OCI-LY7 (cell line): ENCODE data around the gene CDCA7L. TPM values are rescaled to one million over a fixed set of nuclear protein-coding genes. Genes with fewer than 3 reads are reported as not detected.
A peak's percentile ranks its signal among the peaks of the same experiment; 100 is the strongest.

Experiments used
- BruUV-seq: library from RNA; stranded (reverse); fragments of 400-500 nt; replicated peaks from 2 replicates; lab custom pipeline; 2021; lab: Mats Ljungman, UMichigan
- CTCF ChIA-PET: fragments of 300-600 bp; sonication (Branson Sonifier 250); formaldehyde crosslinking; loops from one replicate; lab custom pipeline; 2022; ENCODE audit warnings: antibody characterized with exemption; ENCODE audit not compliant: unreplicated experiment; lab: Charles Lee
- POLR2A ChIA-PET: fragments of 300-600 bp; sonication (Branson Sonifier 250); formaldehyde crosslinking; loops from one replicate; lab custom pipeline; 2022; ENCODE audit warnings: antibody characterized with exemption; lab: Charles Lee
- DNase-seq: peaks from one replicate; pipeline ENCODE4 v3.0.0-alpha.2; 2015; ENCODE audit warnings: low spot score
- H2AFZ ChIP-seq: fragments of 200-600 bp; sonication (generic), shearing (Covaris generic); 2 replicates; pipeline ENCODE4 v1.6.1; 2014; ENCODE audit warnings: mild to moderate bottlenecking, antibody characterized with exemption, low read length, moderate library complexity
- H3K27ac ChIP-seq: fragments of 200-600 bp; sonication (generic); 2 replicates; pipeline ENCODE4 v1.5.1; 2014; ENCODE audit warnings: mixed run types, low read depth, mild to moderate bottlenecking, moderate library complexity, low read length, inconsistent platforms; ENCODE audit not compliant: poor library complexity, severe bottlenecking
- H3K36me3 ChIP-seq: fragments of 200-600 bp; sonication (generic); 2 replicates; pipeline ENCODE4 v1.6.1; 2014; ENCODE audit warnings: mild to moderate bottlenecking, antibody characterized with exemption, low read length, moderate library complexity, mixed read lengths; ENCODE audit not compliant: insufficient read depth
- H3K4me1 ChIP-seq: fragments of 200-600 bp; sonication (generic); 2 replicates; pipeline ENCODE4 v1.5.1; 2014; ENCODE audit warnings: mild to moderate bottlenecking, low read length; ENCODE audit not compliant: insufficient read depth, poor library complexity, severe bottlenecking
- H3K4me2 ChIP-seq: fragments of 200-600 bp; sonication (generic); 2 replicates; pipeline ENCODE4 v1.6.1; 2014; ENCODE audit warnings: mild to moderate bottlenecking, low read length
- H3K4me3 ChIP-seq: fragments of 200-600 bp; sonication (generic); 2 replicates; pipeline ENCODE4 v1.5.1; 2014; ENCODE audit warnings: mild to moderate bottlenecking, low read depth, low read length; ENCODE audit not compliant: poor library complexity, severe bottlenecking
- H3K79me2 ChIP-seq: fragments of 200-600 bp; sonication (generic); 2 replicates; pipeline ENCODE4 v1.6.1; 2016; ENCODE audit warnings: low read depth, mild to moderate bottlenecking, low read length, moderate library complexity, mixed read lengths; ENCODE audit not compliant: insufficient read depth
- H3K9me2 ChIP-seq: fragments of 200-600 bp; sonication (generic); 2 replicates; pipeline ENCODE4 v1.6.1; 2016; ENCODE audit warnings: mild to moderate bottlenecking, low read length, mixed read lengths; ENCODE audit not compliant: insufficient read depth
- H3K9me3 ChIP-seq: fragments of 200-600 bp; sonication (generic); 2 replicates; pipeline ENCODE4 v1.6.1; 2014; ENCODE audit warnings: mild to moderate bottlenecking, mixed run types, low read length, mixed read lengths
- H4K20me1 ChIP-seq: fragments of 200-600 bp; sonication (generic); 2 replicates; pipeline ENCODE4 v1.6.1; 2014; ENCODE audit warnings: mild to moderate bottlenecking, antibody characterized with exemption, low read length, moderate library complexity, mixed read lengths; ENCODE audit not compliant: insufficient read depth
- EZH2phosphoT487 ChIP-seq: fragments of 200-600 bp; sonication (generic); IDR thresholded peaks from 2 replicates; pipeline ENCODE4 v1.6.1; 2018; ENCODE audit warnings: low read depth, borderline replicate concordance, mild to moderate bottlenecking, mixed run types, antibody characterized with exemption, low read length, moderate library complexity, mixed read lengths
- intact Hi-C: fragments of 100-400 bp; cut with micrococcal nuclease; formaldehyde crosslinking; loops from one replicate; pipeline ENCODE4 v1.10.0; 2022; ENCODE audit not compliant: unreplicated experiment
- total RNA-seq, 2 experiments: library from RNA; depleted of rRNA in 1 of 2; stranded (reverse); fragments of >200 nt in 1 of 2; shearing (Covaris generic) in 1 of 2; gene quantifications; 2 replicates each; pipeline ENCODE4 v1.2.3, GENCODE V29; 2014 to 2022
- TF ChIP-seq, protein P1 (sequence below): fragments of 200-600 bp; sonication (generic); conservative IDR thresholded peaks from 2 replicates; pipeline ENCODE4 v1.5.1; 2014; ENCODE audit warnings: mild to moderate bottlenecking, antibody characterized with exemption, low read length, moderate library complexity, mixed read lengths

Gene CDCA7L
- total RNA-seq, 2 experiments from 2014 or later, result 155 to 173 TPM

DNA sequence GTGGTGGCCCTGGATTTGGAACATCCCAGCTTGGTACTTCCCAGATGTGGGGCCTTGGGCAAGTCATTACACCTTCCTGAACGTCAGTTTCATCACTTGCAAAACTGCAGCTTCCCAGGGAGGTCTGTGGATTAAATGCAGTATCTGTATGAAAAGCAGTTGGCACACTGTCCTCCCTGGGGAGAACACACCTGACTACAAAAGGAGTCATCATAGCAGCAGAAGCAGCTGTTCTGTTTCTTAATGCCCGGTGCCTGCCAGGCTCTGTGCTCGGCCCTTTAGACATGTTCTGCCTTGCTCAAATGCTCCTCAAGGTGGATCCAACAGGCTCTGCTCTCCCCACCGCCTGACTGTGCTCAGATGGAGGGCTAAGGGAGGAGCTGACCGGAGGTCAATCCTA is 31.0 kb downstream of the CDCA7L start:
- TF ChIP-seq, protein P1, sequence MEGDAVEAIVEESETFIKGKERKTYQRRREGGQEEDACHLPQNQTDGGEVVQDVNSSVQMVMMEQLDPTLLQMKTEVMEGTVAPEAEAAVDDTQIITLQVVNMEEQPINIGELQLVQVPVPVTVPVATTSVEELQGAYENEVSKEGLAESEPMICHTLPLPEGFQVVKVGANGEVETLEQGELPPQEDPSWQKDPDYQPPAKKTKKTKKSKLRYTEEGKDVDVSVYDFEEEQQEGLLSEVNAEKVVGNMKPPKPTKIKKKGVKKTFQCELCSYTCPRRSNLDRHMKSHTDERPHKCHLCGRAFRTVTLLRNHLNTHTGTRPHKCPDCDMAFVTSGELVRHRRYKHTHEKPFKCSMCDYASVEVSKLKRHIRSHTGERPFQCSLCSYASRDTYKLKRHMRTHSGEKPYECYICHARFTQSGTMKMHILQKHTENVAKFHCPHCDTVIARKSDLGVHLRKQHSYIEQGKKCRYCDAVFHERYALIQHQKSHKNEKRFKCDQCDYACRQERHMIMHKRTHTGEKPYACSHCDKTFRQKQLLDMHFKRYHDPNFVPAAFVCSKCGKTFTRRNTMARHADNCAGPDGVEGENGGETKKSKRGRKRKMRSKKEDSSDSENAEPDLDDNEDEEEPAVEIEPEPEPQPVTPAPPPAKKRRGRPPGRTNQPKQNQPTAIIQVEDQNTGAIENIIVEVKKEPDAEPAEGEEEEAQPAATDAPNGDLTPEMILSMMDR, result no peak
- TF ChIP-seq EZH2phosphoT487, result no peak
- Histone ChIP-seq H3K9me2 (no peaks in the 10 kb centered on the region), H3K36me3 (peaks cover 86% of the 10 kb centered on the region), H3K4me2 (peak overlapping the region; percentile 21), H3K4me1 (peaks cover 47% of the 10 kb centered on the region), H4K20me1 (peaks cover 14% of the 10 kb centered on the region; the same call in 1 of the 2 replicates), H3K27ac (peak overlapping the region; percentile 55), H2AFZ (no peak overlapping the region), H3K4me3 (no peak overlapping the region), H3K9me3 (no peaks in the 10 kb centered on the region), H3K79me2 (peaks cover 55% of the 10 kb centered on the region)
- ChIA-PET POLR2A (interaction anchor here (0.6 to 2.9 kb wide), 4 partner anchors 9 to 59 kb away, joined by 3 to 13 read pairs (median 4); no protein-coding TSS in a partner anchor), CTCF (no interaction called here)
- DNase-seq, result peak; percentile 66
- intact Hi-C loops, result no loop called here
- no TSS peak for BruUV-seq

DNA sequence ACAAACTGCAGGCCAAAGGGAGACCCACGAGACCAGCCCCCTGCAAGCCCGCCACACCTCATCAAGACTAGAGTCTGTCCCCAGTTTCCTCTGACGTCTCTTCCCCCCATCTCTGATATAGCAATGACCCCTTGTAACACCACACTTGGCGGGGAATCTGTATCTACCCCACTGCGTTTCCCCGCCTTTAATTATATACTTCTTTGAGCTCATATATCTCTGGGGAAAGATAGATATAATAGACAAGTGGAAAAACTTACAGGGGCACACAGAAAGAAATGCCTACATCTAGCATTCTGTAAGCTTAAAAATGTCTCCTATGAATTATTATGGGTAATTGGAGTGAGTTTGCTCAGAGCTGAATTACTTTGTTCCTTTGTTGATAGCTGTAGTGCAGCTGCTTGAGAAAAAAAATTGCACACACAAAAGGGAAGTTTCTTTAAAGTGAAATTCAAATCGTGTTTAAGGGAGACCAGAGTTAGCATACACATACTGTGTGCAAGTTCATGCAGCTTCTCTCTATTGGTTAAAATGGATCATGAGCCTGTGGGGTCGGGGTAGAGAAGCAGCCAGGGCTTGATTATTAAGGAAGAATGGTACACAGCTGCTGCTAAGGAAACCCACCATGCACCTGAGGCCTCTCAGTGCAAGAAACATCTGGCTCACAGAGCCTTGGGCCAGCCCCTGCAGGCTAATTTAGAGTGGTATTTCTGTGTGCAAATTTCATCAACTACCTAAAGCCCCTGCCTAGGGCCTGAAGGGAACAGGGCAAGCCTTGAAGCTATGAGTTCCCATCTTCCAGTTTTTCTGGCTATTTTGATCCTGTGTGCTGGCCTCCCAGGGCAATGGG is 32.5 kb downstream of the CDCA7L start:
- no peak overlapping the region for H3K4me3 ChIP-seq
- peak; percentile 41 for DNase-seq
- peak overlapping the region; percentile 21 for H3K4me2 ChIP-seq
- peak overlapping the region; percentile 55 for H3K27ac ChIP-seq
- ChIA-PET CTCF (no interaction called here), POLR2A (interaction anchor here (0.6 to 2.9 kb wide), 9 partner anchors 9 to 528 kb away, joined by 3 to 13 read pairs (median 4); no protein-coding TSS in a partner anchor)
- H3K36me3 ChIP-seq, result peaks cover 96% of the 10 kb centered on the region
- intact Hi-C loops, result loop anchor here (1.0 kb wide), 1 partner anchor 15 kb away; no protein-coding TSS in a partner anchor
- peaks cover 40% of the 10 kb centered on the region for H3K79me2 ChIP-seq
- peaks cover 6% of the 10 kb centered on the region; the same call in 1 of the 2 replicates for H4K20me1 ChIP-seq
- TF ChIP-seq, protein P1, result no peak
- no peak for TF ChIP-seq EZH2phosphoT487
- H2AFZ ChIP-seq, result no peak overlapping the region
- no TSS peak for BruUV-seq
- H3K4me1 ChIP-seq, result peaks cover 46% of the 10 kb centered on the region
- H3K9me3 ChIP-seq, result no peaks in the 10 kb centered on the region
- no peaks in the 10 kb centered on the region for H3K9me2 ChIP-seq
